GM12878 (cell line): ENCODE results near the gene PSMA1.

Source experiments
- CREM ChIP-seq: IDR thresholded peaks from 2 replicates; pipeline ENCODE4 v1.6.1; 2014; ENCODE audit warnings: antibody characterized with exemption, low read depth
- EZH2 ChIP-seq: IDR thresholded peaks from 2 replicates; pipeline ENCODE4 v1.6.1; 2012; ENCODE audit warnings: low read depth, mild to moderate bottlenecking, control low read depth, inconsistent platforms, low read length, borderline replicate concordance; ENCODE audit not compliant: control insufficient read depth
- MTA2 ChIP-seq: fragments of 450-650 bp; IDR thresholded peaks from 2 replicates; pipeline ENCODE4 v1.6.1; 2016; ENCODE audit warnings: low read depth, mild to moderate bottlenecking, moderate library complexity
- POLR2A ChIP-seq: IDR thresholded peaks from 2 replicates; pipeline ENCODE4 v1.6.1; 2011; ENCODE audit warnings: low read depth, mild to moderate bottlenecking, low read length
- RAD21 ChIP-seq: IDR thresholded peaks from 2 replicates; pipeline ENCODE4 v1.6.1; 2011; ENCODE audit warnings: mild to moderate bottlenecking, low read depth, low read length, moderate library complexity; ENCODE audit not compliant: insufficient read depth
- RELA ChIP-seq: fragments of 450-650 bp; IDR thresholded peaks from 2 replicates; pipeline ENCODE4 v1.8.0; 2014; ENCODE audit warnings: borderline replicate concordance; ENCODE audit not compliant: partially characterized antibody
- RFX5 ChIP-seq: IDR thresholded peaks from 2 replicates; pipeline ENCODE4 v1.6.1; 2011; ENCODE audit warnings: low read depth, low read length, improper control_type of control experiment
- SREBF2 ChIP-seq: IDR thresholded peaks from 2 replicates; pipeline ENCODE4 v1.6.1; 2012; ENCODE audit warnings: mild to moderate bottlenecking, low read length
- YY1 ChIP-seq: IDR thresholded peaks from 2 replicates; pipeline ENCODE4 v1.6.1; 2011; ENCODE audit warnings: low read depth, mild to moderate bottlenecking, low read length
- TF ChIP-seq, protein P1 (sequence below): fragments of 450-650 bp; IDR thresholded peaks from 2 replicates; pipeline ENCODE4 v1.6.1; 2018; ENCODE audit warnings: borderline replicate concordance, mild to moderate bottlenecking; ENCODE audit not compliant: partially characterized antibody
- TF ChIP-seq, protein P2 (sequence below): fragments of 450-650 bp; IDR thresholded peaks from 2 replicates; pipeline ENCODE4 v1.6.1; 2017; ENCODE audit warnings: low read depth, mild to moderate bottlenecking, moderate library complexity
- TF ChIP-seq, protein P3 (sequence below), 3 experiments: IDR thresholded peaks in 2 of 3; conservative IDR thresholded peaks in 1 of 3; 2 replicates each; pipeline ENCODE4 v1.5.1; 2011; ENCODE audit warnings: low read depth in 3 of 3, low read length in 3 of 3, mild to moderate bottlenecking in 3 of 3, control low read depth in 2 of 3, moderate library complexity in 2 of 3, inconsistent platforms in 1 of 3, mixed read lengths in 1 of 3; ENCODE audit not compliant: control insufficient read depth in 2 of 3, insufficient read depth in 1 of 3; ENCODE audit errors: extremely low read depth in 1 of 3

DNA sequence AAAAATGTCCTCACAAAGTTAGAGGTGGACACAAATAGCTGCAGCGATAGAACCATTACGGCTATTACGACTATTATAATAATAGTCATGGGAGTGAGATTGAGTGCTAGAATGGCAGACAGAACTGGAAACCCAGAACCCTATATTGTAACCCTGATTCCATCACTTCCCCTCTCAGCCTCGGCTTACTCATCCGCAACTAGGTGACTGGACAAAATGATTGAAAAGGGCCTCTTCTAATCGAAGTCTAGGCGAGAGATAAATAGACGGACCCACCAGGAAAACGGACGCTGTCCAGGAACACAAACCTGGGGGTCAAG, 629 bp downstream of the PSMA1 start:
- TF ChIP-seq YY1 (no peak), SREBF2 (no peak), POLR2A (no peak), EZH2 (no peak), RAD21 (no peak), MTA2 (no peak), RFX5 (no peak), RELA (no peak), CREM (no peak)
- TF ChIP-seq, protein P1, sequence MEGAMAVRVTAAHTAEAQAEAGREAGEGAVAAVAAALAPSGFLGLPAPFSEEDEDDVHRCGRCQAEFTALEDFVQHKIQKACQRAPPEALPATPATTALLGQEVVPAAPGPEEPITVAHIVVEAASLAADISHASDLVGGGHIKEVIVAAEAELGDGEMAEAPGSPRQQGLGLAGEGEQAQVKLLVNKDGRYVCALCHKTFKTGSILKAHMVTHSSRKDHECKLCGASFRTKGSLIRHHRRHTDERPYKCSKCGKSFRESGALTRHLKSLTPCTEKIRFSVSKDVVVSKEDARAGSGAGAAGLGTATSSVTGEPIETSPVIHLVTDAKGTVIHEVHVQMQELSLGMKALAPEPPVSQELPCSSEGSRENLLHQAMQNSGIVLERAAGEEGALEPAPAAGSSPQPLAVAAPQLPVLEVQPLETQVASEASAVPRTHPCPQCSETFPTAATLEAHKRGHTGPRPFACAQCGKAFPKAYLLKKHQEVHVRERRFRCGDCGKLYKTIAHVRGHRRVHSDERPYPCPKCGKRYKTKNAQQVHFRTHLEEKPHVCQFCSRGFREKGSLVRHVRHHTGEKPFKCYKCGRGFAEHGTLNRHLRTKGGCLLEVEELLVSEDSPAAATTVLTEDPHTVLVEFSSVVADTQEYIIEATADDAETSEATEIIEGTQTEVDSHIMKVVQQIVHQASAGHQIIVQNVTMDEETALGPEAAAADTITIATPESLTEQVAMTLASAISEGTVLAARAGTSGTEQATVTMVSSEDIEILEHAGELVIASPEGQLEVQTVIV = no peak
- TF ChIP-seq, protein P2, sequence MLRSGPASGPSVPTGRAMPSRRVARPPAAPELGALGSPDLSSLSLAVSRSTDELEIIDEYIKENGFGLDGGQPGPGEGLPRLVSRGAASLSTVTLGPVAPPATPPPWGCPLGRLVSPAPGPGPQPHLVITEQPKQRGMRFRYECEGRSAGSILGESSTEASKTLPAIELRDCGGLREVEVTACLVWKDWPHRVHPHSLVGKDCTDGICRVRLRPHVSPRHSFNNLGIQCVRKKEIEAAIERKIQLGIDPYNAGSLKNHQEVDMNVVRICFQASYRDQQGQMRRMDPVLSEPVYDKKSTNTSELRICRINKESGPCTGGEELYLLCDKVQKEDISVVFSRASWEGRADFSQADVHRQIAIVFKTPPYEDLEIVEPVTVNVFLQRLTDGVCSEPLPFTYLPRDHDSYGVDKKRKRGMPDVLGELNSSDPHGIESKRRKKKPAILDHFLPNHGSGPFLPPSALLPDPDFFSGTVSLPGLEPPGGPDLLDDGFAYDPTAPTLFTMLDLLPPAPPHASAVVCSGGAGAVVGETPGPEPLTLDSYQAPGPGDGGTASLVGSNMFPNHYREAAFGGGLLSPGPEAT = no peak
- TF ChIP-seq, protein P3, sequence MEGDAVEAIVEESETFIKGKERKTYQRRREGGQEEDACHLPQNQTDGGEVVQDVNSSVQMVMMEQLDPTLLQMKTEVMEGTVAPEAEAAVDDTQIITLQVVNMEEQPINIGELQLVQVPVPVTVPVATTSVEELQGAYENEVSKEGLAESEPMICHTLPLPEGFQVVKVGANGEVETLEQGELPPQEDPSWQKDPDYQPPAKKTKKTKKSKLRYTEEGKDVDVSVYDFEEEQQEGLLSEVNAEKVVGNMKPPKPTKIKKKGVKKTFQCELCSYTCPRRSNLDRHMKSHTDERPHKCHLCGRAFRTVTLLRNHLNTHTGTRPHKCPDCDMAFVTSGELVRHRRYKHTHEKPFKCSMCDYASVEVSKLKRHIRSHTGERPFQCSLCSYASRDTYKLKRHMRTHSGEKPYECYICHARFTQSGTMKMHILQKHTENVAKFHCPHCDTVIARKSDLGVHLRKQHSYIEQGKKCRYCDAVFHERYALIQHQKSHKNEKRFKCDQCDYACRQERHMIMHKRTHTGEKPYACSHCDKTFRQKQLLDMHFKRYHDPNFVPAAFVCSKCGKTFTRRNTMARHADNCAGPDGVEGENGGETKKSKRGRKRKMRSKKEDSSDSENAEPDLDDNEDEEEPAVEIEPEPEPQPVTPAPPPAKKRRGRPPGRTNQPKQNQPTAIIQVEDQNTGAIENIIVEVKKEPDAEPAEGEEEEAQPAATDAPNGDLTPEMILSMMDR (IDR thresholded peaks at IDR 0.05 in 2 of 3, conservative IDR thresholded peaks at IDR 0.05 in 1 of 3; ENCODE audit: control insufficient read depth in 2 of 3, extremely low read depth in 1 of 3, insufficient read depth in 1 of 3, low read depth in 3 of 3, low read length in 3 of 3) = no peak
